Neural progenitor cell (in vitro differentiated cells): Measurements from ENCODE around the gene CENPW.

Source experiments
- CTCF ChIP-seq: fragments of 200-600 bp; sonication (generic); IDR thresholded peaks from 2 replicates; pipeline ENCODE4 v1.5.1; 2017; ENCODE audit warnings: antibody characterized with exemption, mild to moderate bottlenecking
- EZH2phosphoT487 ChIP-seq: fragments of 200-600 bp; sonication (generic); IDR thresholded peaks from 2 replicates; pipeline ENCODE4 v1.6.1; 2017; ENCODE audit warnings: antibody characterized with exemption

DNA sequence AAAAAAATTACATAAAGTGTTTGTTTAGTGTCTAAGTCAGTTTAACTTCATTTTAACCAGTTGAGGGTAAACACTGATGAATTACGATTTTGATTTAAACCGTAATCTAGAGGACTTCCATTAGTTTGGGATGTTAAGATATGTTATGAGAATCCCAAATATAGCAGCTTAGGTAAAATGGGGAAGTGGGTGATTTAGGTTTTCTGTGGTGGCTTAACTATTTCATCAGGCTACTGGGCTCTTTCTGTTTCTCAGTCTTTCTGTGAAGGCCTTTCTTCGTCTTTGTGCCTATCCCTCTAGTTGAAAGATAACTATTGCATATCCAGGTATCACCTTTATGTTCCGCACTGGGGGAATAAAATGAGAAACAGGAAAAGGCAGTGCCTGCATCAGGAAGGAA is 27.9 kb downstream of the CENPW start:
- TF ChIP-seq EZH2phosphoT487: no peak
- no peak for TF ChIP-seq CTCF
